Measurements from ENCODE around the gene EHBP1.

EHBP1 gene

DNA sequence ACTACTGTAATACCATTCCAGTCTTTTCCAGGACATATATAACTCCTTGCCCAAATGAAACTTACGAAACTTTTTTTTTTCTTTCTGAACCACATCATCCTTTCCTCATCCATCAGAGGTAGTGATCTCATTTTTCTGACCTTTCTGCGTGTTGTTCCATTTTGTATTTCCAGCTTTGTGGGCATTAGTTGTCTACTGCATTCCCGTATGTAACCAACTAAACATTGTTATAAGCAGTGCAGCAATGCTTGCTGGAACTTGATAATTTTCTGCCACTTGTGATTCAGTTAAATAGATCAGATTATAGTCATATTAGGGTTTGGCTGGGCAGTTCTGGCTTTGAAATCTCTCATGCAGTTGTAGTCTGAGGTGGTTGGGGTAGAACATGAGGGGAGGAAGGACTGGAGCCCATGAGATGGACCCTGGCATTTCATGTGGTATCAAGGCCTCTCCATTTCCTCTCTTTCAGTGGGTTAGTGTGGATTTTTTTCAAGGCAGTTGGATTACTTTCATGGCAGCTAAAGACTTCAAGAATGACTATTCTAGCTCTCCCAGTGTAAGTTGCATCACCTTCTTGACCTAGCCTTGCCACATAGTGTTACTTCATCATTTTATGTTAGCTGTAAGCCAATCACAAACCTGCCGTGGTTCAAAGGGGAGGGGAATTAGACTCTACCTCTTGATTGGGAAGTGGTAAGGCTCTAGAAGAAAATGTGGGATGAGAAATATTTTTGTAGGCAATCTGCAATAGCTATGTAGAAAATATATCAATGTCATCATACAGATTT, 80.5 kb downstream of the EHBP1 start:
- DNase-seq: no peak

DNA sequence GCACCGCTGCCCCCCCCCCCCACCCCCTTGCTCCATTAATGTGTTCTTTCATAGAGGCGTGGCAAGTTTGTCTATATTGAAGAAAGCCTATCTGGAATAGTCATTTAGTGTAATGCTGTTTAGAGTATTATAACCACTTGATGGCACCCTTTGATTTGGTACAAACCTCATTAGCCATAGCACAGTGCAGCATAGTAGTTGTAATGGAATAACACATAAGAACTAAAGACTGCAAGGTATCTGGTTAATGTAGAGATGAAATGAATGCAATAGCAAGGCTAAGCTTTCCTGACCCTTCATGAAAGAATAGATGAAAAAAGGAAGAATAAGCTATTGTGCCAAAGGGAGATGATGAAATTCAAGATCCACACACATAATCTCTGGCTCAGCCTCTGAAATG, 81.9 kb downstream of the EHBP1 start:
- DNase-seq: no peak

DNA sequence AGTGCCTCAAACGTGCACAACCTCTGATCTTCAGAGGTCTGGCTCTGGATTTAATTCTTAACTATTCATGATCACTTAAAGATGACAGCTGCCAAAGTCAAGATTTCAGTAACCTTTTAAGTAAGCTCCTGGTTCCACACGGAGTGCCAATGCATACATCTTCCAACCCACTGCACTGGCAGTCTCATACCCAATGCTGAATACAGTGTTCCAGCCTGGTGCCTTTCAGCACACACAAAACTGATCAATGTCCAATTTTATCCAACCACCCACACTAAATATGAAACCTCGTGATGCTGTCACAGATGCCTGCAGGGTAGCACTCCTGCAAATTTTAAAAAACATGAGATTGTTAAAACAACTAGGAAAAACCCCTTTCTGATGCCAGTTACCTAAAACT, 84.0 kb downstream of the EHBP1 start:
- no peak for DNase-seq

DNA sequence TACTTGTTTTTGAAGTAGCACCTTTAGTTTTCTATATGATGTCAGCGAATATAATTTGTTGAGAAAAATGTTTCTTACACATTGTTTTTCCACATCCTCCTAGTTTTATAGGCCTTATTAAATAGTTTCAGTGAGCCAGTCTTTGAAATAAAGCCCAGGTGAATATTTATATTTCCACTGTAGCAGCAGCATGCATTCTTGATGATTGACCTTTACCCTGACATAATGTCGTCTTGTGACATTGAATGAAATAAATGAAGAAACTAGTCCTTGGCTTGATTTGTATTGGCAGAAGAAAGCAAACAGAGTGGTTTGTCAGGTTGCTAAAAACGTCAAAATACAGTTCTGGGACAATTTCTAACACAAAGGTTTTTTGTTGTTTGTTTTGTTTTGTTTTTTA, 84.4 kb downstream of the EHBP1 start:
- DNase-seq: no peak

DNA sequence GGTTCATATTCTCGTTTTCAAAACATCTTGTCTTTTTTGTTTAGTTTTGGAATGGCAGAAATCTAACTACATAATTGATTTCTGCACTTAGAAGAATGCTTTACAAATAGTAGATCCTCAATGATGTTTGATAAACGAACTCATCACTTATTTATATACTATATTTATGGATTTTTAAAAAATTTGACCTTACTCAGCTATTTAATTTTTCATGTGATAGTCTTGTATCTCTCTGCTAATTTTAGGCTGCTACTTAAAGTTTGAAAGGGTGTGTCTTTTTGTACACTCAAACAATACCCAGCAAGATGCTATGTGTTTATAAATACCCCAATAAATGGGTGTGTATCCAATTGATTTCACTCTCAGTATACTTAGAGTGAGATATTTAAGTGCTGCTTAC, 86.9 kb downstream of the EHBP1 start:
- no peak for DNase-seq

DNA sequence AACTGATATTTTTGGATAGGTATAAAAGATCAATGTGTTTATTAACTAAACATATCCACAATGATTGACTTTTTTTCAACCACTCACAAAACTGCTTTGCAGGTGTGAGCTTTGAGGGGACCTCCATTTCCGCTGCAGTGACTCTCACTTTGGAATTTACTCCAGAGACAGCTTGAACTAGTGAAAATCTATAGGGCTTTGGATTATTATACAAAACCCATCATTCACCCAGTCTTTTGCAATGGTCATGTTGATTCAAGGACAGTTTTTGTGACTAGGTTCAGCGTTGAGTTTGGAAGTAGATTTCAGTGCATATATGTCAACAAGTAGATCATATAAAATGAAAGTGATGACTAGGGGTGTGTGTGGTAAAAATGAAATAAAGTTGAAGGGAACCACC, 87.7 kb downstream of the EHBP1 start:
- no peak for DNase-seq

DNA sequence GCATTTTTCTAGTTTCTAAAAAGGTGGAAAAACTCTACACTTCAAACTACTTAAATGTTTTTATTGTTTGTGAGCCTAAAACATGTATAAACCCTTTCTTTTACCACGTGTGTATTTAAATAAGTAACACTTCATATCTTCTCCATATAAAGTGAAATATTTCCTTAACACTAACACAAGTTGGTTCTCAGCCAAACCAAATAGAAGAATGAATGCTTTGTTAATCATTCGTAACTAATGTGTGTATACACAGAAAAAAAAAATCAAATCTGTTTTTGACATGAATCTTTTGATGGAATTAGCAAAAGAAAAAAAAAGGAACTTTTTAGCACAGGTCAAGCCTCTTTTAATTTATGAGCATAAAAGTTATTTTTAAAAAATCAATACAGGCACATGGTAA, 89.3 kb downstream of the EHBP1 start:
- DNase-seq: no peak

DNA sequence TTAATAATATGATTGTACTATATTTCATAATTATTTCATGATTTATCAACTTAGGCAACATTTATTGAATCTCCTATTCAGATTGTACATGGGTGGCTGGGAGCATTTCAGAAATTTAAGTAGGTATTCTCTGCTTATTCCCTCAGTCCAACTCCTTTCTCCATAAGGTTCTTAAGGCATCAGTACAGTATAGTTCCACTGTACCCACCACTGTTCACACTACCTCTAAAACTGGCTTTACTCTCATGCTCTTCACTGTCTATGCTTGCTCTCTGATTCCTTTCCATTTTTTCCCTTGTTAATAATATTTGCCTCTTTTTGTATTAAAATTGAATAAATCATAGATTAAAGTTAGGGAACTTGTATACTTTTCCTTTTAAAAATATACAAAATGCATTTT, 89.8 kb downstream of the EHBP1 start:
- DNase-seq: no peak

DNA sequence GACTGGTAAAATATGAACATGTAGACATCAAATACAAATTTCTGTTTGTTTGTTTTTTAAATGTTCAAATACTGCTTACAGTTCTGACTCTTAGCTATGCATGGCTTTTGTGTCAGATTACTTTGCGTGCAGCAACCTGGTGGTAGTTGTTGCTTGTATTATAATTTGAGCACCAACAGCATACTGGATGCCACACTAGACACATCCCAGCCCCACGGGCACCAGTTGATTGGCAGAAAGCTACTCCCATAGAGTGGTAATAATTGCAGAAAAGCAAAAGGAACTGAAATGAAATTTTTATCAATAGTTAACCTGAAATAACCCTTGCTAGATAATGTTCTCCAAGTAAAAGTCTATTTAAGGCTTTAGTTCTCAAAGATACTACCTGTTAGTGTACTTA, 91.6 kb downstream of the EHBP1 start:
- DNase-seq: no peak

DNA sequence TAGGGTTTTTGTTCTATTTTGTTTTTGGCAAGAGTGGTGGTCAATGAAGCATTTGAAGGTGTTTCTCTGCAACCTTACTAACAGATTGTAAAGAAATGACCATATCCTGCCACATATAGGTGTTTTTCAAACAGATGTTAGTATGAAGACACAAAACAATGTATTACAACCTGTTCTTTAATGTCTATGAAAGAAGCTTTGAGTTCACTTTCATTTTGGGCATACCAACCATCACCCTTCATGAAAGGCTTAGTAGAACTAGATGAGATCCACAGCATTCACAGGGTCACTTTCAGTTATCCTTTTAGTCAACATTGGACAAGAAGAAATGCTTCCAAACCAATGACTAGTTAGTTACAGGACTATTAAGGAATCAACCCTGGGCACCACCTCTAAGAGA, 95.1 kb downstream of the EHBP1 start:
- no peak for DNase-seq

DNA sequence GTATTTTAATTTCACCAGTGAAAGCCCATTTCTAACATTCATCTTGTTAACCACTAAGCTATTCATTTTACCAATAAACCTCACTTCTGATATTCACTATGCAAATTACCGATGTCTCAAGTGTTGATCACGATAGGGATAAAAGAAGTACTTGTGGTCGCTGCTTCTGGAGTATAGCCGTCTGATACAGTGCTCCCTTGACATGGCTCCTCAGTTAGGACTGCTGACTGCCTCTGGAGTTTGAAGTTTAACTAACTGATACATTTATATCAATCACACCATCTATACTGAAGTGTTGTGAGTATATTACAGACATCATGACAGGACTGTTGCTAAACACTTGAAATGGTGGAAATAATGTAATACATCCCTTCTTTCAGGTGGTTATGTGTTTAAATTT, 95.6 kb downstream of the EHBP1 start:
- DNase-seq: no peak

DNA sequence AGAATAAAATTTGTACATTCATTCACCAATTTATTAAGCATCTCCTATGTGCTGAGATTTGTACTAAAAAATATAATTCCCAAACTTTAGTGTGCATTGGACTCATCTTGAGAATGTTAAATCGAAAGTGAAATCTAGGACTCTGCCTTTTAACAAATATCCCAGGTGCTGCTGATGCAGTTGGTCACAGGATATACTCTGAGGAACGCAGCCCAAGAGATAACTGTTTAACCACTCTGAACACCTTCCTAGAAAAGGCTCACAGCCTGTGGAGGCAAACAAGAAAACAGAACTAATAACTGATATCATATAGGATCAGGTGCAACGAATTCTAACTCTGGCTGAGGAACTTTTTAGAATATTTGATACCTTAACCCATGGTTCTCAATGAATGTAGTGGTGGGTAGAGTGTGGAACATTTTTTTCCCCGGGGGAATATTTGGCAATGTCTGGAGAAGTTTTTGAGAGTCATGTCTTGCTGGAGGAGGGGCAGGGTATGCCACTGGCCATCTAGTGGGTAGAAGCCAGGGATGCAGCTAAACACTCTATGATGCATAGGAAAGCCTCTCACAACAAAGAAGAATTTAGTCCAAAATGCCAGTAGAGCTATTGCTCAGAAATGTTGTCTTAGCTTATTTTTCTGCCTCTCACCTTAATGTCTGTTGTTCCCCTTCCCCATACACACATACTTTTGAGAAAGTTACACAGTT, 96.5 kb downstream of the EHBP1 start:
- DNase-seq: no peak

DNA sequence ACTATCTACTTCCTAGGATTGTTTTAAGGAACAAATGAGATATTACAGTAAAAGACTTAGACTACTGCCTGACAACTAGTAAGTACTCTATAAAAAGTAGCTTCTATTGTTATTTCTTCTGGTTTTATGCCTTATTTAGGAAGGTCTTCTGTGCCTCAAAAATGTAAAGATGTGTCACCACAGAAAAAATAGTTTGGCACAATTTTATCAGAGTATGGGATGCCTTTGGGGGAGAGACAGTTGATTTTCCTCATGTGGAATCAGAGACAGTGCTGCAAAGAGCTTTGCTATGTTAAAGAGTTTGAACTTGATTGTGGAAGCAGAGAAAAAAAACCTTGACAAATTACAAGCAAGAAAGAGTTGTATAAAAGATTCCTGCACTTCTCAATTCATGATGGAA, 98.4 kb downstream of the EHBP1 start:
- no peak for DNase-seq

DNA sequence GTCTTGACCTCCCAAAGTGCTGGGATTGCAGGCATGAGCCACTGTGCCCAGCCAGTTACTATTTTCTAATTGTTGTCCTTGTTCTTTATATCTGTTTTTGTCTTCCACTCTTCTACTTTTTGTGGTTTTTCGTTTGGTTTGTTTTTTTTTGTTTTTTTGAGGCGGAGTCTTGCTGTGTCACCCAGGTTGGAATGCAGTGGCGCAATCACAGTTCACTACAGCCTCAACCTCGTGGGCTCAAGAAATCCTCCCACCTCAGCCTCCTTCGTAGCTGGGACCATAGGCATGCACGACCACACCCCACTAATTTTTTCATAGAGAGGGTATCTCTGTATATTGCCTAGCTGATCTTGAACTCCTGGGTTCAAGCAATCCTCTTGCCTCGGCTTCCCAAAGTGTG, 100.7 kb downstream of the EHBP1 start:
- DNase-seq: no peak

DNA sequence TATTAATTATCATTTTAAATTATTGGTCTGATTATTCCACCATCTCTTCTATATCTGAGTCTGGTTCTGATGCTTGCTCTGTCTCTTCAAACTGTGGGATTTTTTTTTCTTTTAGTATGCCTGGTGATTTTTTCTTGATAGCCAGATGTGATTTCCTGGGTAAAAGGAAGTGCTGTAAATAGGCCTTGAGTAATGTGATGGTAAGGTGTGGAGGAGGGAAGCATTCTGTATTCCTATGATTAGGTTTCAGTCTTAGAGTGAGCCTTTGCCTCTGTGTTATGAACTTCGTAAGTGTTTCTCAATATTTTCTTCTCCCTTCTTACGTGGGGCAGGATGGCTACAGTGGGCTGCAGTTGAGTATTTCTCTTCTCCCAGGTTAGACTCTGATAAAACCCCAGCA, 103.0 kb downstream of the EHBP1 start:
- no peak for DNase-seq

DNA sequence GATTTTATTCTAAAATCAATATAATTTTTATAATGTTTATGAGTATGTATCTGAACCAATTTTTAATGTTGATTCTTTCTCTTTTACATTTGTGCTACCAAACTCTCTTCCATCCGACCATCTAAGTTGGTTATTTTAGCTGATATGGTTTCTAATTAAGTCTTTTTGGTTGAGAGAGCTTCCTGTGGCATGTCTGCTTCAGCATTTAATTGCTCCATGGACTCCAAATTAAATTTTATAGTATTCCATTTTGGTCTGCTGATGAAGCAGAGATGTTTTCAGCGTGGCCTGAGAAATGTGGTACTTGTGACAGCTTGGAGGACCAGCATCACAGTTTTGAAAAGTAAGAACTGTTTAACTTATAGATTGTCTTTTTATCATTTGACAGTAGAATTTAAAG, 105.6 kb downstream of the EHBP1 start:
- DNase-seq: no peak

DNA sequence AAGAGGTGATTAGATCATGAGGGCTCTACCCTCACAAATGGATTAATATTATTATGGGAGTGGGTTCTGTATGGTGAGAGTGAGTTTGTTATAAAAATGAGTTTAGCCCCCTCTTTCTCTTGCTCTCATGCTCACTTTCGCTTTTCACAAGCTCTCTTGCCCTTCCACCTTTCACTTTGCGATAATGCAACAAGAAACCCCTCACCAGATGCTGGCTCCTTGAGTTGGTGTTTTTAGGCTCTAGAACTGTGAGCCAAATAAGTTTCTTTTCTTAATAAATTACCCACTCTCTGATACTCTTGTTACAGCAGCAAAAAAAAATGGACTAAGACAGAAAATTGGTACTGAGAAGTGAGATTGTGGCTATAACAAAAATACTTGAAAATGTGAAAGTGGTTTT, 106.5 kb downstream of the EHBP1 start:
- no peak for DNase-seq

DNA sequence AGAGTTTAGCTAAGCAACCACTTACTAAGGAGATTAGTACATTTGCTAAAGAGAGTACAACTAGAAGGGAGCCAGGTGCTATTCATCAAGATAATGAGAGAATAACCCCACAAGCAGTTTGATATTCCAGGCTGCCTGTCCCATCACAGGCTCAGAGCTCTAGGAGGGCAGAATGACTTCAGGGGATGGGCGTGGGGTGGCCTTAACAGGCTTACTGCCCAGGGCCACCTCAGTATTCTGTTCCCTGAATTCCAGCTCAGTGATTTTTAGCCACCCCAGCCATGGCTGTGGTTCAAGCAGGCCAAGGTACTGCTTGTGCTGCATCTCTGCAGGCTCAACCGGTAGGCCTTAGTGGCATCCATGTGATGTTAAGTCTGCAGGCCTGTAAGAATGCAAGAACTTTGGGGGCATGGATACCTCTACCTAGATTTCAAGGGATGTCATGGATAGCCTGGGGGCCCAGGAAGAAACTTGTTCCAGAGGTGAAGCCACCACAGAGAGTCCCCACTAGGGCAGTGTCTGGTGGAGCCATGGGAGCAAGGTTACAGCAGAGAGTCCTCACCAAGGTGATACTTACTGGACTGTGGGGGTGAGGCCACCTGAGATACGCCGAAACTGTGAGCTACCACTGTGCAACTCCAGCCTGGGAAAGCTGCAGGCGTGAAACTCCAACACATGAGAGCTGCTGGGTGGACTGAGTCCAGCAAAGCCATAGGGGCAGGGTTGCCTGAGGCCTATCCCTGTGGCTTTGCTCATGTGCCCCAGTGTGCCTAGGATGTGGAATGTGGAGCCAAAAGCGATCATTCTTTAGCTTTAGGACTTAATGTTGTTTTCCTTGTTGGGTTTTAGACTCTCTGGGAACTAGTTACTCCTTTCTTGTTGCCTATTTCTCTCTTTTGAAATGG, 107.7 kb downstream of the EHBP1 start:
- DNase-seq: no peak

DNA sequence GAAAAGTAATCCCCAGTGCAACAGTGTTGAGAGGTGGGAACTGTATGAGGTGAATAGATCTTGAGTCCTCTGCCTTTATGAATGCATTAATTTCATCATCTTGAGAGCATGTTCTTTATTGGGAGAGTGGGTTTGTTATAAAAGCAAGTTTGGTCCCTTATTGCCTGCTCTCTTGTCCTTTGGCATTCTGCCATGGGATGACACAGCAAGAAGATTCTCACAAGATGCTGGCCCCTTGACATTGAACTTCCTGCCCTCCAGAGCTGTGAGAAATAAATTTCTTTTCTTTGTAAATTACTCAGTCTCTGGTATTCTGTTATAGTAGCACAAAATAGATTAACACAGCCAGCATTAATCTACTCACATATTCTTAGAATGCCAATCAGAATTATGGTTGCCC, 108.6 kb downstream of the EHBP1 start:
- no peak for DNase-seq

DNA sequence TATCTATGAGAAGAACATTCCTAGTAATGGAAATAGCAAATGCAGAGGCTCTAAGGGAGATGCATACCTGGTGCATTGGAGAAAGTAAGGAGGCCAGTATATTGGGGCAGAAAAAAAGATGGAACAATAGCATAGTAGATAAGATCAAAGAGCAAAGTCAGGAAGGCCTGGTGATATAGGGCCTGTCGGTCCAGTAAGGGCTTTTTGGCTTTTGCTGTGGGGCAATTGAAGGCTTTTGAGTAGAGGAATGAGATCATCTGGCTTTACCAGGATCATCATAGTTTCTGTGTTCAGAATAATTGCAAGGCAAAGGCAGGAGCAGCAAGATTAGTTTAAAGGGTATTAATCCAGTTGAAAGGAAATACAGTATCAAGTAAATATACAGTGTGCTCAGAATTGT, 111.8 kb downstream of the EHBP1 start:
- no peak for DNase-seq

DNA sequence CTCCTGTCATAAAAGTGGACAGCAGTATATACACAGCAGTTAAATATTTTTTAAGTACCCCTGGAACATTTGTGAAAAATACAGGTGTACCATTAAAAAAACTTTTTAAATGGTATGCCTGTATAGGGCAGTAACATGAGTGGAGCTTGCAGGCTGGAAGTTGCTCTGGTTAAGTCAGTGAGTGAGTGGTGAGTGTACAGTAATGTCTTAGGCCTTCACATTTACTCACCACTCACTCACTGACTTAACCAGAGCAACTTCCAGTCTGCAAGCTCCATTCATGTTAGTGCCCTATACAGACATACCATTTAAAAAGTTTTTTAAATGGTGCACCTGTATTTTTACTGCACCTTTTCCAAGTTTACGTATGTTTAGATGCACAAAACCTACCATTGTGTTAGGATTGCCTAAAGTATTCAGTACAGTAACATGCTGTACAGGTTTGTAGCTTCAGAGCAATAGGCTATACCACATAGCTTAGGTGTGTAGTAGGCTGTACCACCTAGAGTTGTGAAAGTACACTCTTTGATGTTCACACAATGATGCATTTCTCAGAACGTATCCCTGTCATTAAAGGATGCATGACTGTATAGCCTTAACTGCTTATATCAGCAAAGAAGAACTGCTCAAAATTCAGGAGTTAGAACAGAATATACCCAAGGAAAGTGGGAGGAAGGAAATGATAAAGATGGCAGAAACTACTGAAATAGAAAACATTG, 112.6 kb downstream of the EHBP1 start:
- DNase-seq: no peak

DNA sequence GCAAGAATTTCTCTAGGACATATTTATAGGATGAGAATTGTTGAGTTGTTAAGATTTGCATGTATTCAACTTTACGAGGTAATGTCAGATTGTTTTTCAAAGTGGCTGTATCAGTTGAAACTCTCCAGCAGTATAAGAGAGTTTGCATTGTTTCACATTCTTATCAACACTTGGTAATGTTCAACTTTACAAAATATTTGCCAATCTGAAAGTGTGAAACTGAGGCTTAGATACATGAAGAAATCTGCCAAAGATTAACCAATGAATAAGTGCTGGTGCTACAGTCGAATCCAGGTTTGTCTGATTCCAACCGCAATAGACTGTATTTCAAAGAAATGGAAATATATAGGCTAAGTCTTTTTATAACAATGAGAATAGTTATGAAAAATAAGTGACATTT, 117.0 kb downstream of the EHBP1 start:
- no peak for DNase-seq

DNA sequence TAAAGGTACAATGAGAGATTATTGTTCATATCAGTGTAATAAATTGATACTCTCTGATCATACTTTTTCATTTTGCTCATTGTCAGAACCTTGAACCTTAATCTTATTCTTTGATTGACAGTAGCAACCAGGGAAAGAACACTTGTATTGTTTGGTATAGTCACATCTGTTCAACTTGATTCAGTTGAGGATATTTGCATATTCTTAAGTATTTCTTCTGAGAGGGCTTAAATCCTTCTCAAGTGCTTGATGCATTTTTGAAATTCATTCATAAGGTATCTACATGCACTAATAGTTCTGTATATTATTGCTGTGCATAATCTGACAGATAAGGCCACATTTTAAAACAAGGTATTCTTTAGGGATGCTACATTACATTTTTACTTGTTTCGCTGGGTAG, 118.9 kb downstream of the EHBP1 start:
- DNase-seq: no peak
